ENCODE results near the gene FRYL. TPM values are rescaled to one million over a fixed set of nuclear protein-coding genes. Genes with fewer than 3 reads are reported as not detected.

FRYL gene
- total and polyA plus RNA-seq, 2 of the 13 experiments (the other 11 are each of a cell fraction or from before 2014, with no cell fraction given): 9.7 to 19.6 TPM

GRCh38 chr4:48590884-48591283 lies 189.2 kb downstream of the FRYL start:
- Histone ChIP-seq H3K4me2 (ENCODE audit: low read depth, low read length) (no peak overlapping the region), H3K9me3 (ENCODE audit: low read length) (no peaks in the 10 kb centered on the region), H3K4me3 (replicated peaks in 1 of 3; ENCODE audit: insufficient read depth in 1 of 3, low read depth in 2 of 3, low read length in 3 of 3) (no peak overlapping the region), H3K36me3 (replicated peaks in 1 of 2; ENCODE audit: control insufficient read depth in 1 of 2, insufficient read depth in 2 of 2, low read length in 2 of 2) (peaks cover 3 to 5% of the 10 kb centered on the region in 2 experiments), H3K27ac (ENCODE audit: extremely low read length, insufficient read depth, low read length) (no peak overlapping the region), H3K4me1 (ENCODE audit: insufficient read depth, low read length) (no peaks in the 10 kb centered on the region), H3K79me2 (ENCODE audit: insufficient read depth, low read length) (no peaks in the 10 kb centered on the region), H2AFZ (ENCODE audit: low read length) (no peak overlapping the region), H3K9ac (ENCODE audit: insufficient read depth, low read depth, low read length) (no peak overlapping the region), H4K20me1 (ENCODE audit: insufficient read depth, low read length) (no peaks in the 10 kb centered on the region), H3K27me3 (ENCODE audit: control insufficient read depth in 1 of 2, insufficient read depth in 2 of 2, low read length in 2 of 2) (no peaks in the 10 kb centered on the region)
- BruUV-seq (replicated peaks): no TSS peak
- 94% methylated on average over 2 of the region's 2 CpGs for WGBS (ENCODE audit: low lambda C conversion rate)
- intact Hi-C loops (cut with micrococcal nuclease; ENCODE audit: unreplicated experiment) (no loop called here), in situ Hi-C loops (cut with HindIII; ENCODE audit: extremely low pct_ligation_motif_present, low pct_unique_long_range_greater_than_20kb) (loop anchor here (25.0 kb wide), 1 partner anchor 196 kb away; the partner anchor contains the start of gene FRYL)
- CTCF ChIA-PET (ENCODE audit: low intra/inter-chr PET ratio, low total read pairs): no interaction called here
- ATAC-seq (no peak), FAIRE-seq (no peak), DNase-seq (ENCODE audit: low spot score) (no peak)
- POLR2A ChIA-PET: no interaction called here
- no peak for TF ChIP-seq ZNF329 (CRISPR knock-in tag; IDR thresholded peaks at IDR 0.05; ENCODE audit: low read depth)
- no peak for TF ChIP-seq SMARCE1 (IDR thresholded peaks at IDR 0.05; ENCODE audit: borderline replicate concordance)
- TF ChIP-seq KIAA2018 (CRISPR knock-in tag; IDR thresholded peaks at IDR 0.05; ENCODE audit: borderline replicate concordance): no peak
- TF ChIP-seq NCOR1 (IDR thresholded peaks at IDR 0.05; ENCODE audit: borderline replicate concordance, low read length): no peak
- no peak for TF ChIP-seq ZNF558 (CRISPR knock-in tag; IDR thresholded peaks at IDR 0.05; ENCODE audit: borderline replicate concordance)
- no peak for TF ChIP-seq ZSCAN30 (CRISPR knock-in tag; IDR thresholded peaks at IDR 0.05)
- no peak for TF ChIP-seq CEBPG (CRISPR knock-in tag; IDR thresholded peaks at IDR 0.05)
- TF ChIP-seq ESRRA (CRISPR knock-in tag; IDR thresholded peaks at IDR 0.05; ENCODE audit: low read depth): no peak
- no peak for TF ChIP-seq ZNF407 (CRISPR knock-in tag; IDR thresholded peaks at IDR 0.05; ENCODE audit: not compliant biosample characterization)

Data from HepG2 (cell line).